HepG2 (cell line): ENCODE results near the gene TASP1. TPM values are rescaled to one million over a fixed set of nuclear protein-coding genes. Genes with fewer than 3 reads are reported as not detected.

Experiments used
- ATAC-seq: fragments of 200-7000 bp; cut with Tn5 transposase; 3 replicates; pipeline ENCODE4 v1.9.1; 2020; ENCODE audit warnings: mild to moderate bottlenecking, moderate library complexity
- BruUV-seq: library from RNA; stranded (reverse); fragments of 400-500 nt; replicated peaks from 2 replicates; lab custom pipeline; 2021; lab: Mats Ljungman, UMichigan
- CTCF ChIA-PET: fragments of 300-600 bp; formaldehyde crosslinking; extraction: SDS; loops from one replicate; lab custom pipeline; 2021; ENCODE audit warnings: low total read pairs, inconsistent platforms, low intra/inter-chr PET ratio; lab: Yijun Ruan, JAX
- POLR2A ChIA-PET: fragments of 350-600 bp; sonication (Branson Sonifier 250); formaldehyde crosslinking; loops from one replicate; lab custom pipeline; 2020; ENCODE audit warnings: antibody characterized with exemption, inconsistent platforms; lab: Yijun Ruan, JAX
- DNase-seq: peaks from one replicate; pipeline ENCODE4 v3.0.0-alpha.2; 2015; ENCODE audit warnings: low spot score
- FAIRE-seq: peaks from 3 replicates; lab custom pipeline; 2011; peaks lifted over from hg19 to GRCh38; lab: Jason Lieb, UNC
- H2AFZ ChIP-seq: one replicate; pipeline ENCODE4 v1.6.1; 2011; ENCODE audit warnings: low read length, inconsistent platforms
- H3K27ac ChIP-seq: fragments of 300-600 bp; 3 replicates; pipeline ENCODE4 v1.8.0; 2011; ENCODE audit warnings: mixed run types, mild to moderate bottlenecking, mixed read lengths, low read length, inconsistent platforms; ENCODE audit not compliant: insufficient read depth; ENCODE audit errors: extremely low read length
- H3K27me3 ChIP-seq, 2 experiments: fragments of 200-600 bp in 1 of 2; 2 replicates in 1 of 2; 3 replicates in 1 of 2; pipeline versions ENCODE4 v1.6.0 to v1.8.0; 2011; ENCODE audit warnings: low read length in 2 of 2, mild to moderate bottlenecking in 2 of 2, moderate library complexity in 2 of 2, inconsistent platforms in 1 of 2; ENCODE audit not compliant: insufficient read depth in 2 of 2, control insufficient read depth in 1 of 2
- H3K36me3 ChIP-seq, 2 experiments: fragments of 200-600 bp in 1 of 2; replicated peaks in 1 of 2; 2 replicates in 1 of 2; 3 replicates in 1 of 2; pipeline versions ENCODE4 v1.5.1 to v1.8.0; 2011; ENCODE audit warnings: low read length in 2 of 2, inconsistent platforms in 1 of 2; ENCODE audit not compliant: insufficient read depth in 2 of 2, control insufficient read depth in 1 of 2
- H3K4me1 ChIP-seq: 2 replicates; pipeline ENCODE4 v1.5.1; 2012; ENCODE audit warnings: low read length, inconsistent platforms; ENCODE audit not compliant: insufficient read depth
- H3K4me2 ChIP-seq: 2 replicates; pipeline ENCODE4 v1.6.0; 2011; ENCODE audit warnings: low read depth, low read length, inconsistent platforms
- H3K4me3 ChIP-seq, 3 experiments: fragments of 200-600 bp in 1 of 3; sonication (generic), shearing (Covaris generic) in 1 of 3; replicated peaks in 1 of 3; 2 replicates each; pipeline ENCODE4 v1.5.1; 2011 to 2016; ENCODE audit warnings: low read length in 3 of 3, inconsistent platforms in 2 of 3, low read depth in 2 of 3, mild to moderate bottlenecking in 2 of 3, control low read depth in 1 of 3, mixed read lengths in 1 of 3; ENCODE audit not compliant: insufficient read depth in 1 of 3
- H3K79me2 ChIP-seq: one replicate; pipeline ENCODE4 v1.6.1; 2011; ENCODE audit warnings: low read length, inconsistent platforms; ENCODE audit not compliant: insufficient read depth
- H3K9ac ChIP-seq: 2 replicates; pipeline ENCODE4 v1.6.0; 2011; ENCODE audit warnings: mild to moderate bottlenecking, low read depth, low read length, inconsistent platforms; ENCODE audit not compliant: insufficient read depth
- H3K9me3 ChIP-seq: 2 replicates; pipeline ENCODE4 v1.5.1; 2012; ENCODE audit warnings: mild to moderate bottlenecking, low read length
- H4K20me1 ChIP-seq: 2 replicates; pipeline ENCODE4 v1.6.0; 2011; ENCODE audit warnings: inconsistent platforms, mild to moderate bottlenecking, low read length, moderate library complexity; ENCODE audit not compliant: insufficient read depth
- CEBPB ChIP-seq: IDR thresholded peaks from 2 replicates; pipeline ENCODE4 v1.6.1; 2011; ENCODE audit warnings: low read depth, low read length, improper control_type of control experiment, borderline replicate concordance
- CREB1 ChIP-seq, 2 experiments: fragments of 450-650 bp in 1 of 2; IDR thresholded peaks; 2 replicates each; pipeline ENCODE4 v1.6.1; 2016 to 2017; ENCODE audit warnings: control low read depth in 1 of 2, mild to moderate bottlenecking in 1 of 2, missing compliant biosample characterization in 1 of 2, missing genetic modification characterization in 1 of 2
- FOSL2 ChIP-seq: sonication (generic); formaldehyde crosslinking; IDR thresholded peaks from 2 replicates; pipeline ENCODE4 v1.4.0; 2020; ENCODE audit warnings: missing genetic modification reagents
- GATAD2A ChIP-seq: IDR thresholded peaks from 2 replicates; pipeline ENCODE4 v1.6.1; 2016
- LCORL ChIP-seq, 2 experiments: fragments of 450-650 bp in 1 of 2; sonication (generic) in 1 of 2; formaldehyde crosslinking in 1 of 2; IDR thresholded peaks; 2 replicates each; pipeline versions ENCODE4 v1.5.0 to v1.6.1; 2017 to 2020; ENCODE audit warnings: antibody characterized with exemption in 1 of 2, missing genetic modification reagents in 1 of 2
- PAF1 ChIP-seq: IDR thresholded peaks from 2 replicates; pipeline ENCODE4 v1.6.1; 2016; ENCODE audit warnings: missing genetic modification reagents, missing compliant biosample characterization
- PREB ChIP-seq: sonication (generic); formaldehyde crosslinking; IDR thresholded peaks from 2 replicates; pipeline ENCODE4 v1.4.0; 2020; ENCODE audit warnings: missing genetic modification reagents
- TCF7L2 ChIP-seq: IDR thresholded peaks from 2 replicates; pipeline ENCODE4 v1.6.1; 2011; ENCODE audit warnings: mild to moderate bottlenecking, low read depth, low read length, moderate library complexity
- ZNF747 ChIP-seq: sonication (generic); formaldehyde crosslinking; IDR thresholded peaks from 2 replicates; pipeline ENCODE4 v1.8.1; 2023; ENCODE audit warnings: missing genetic modification reagents, mild to moderate bottlenecking, borderline replicate concordance
- WGBS: methylation state at CpG from one replicate; pipeline ENCODE4 v1.1.6; 2017; ENCODE audit warnings: low lambda C conversion rate; 5-methylcytosine and 5-hydroxymethylcytosine counted together
- in situ Hi-C: cut with HindIII; loops from 2 replicates; pipeline ENCODE4 v1.10.0; 2017; ENCODE audit warnings: low pct_unique_long_range_greater_than_20kb; ENCODE audit not compliant: extremely low pct_ligation_motif_present
- intact Hi-C: fragments of 100-400 bp; cut with micrococcal nuclease; formaldehyde crosslinking; loops from one replicate; pipeline ENCODE4 v1.10.0; 2022; ENCODE audit not compliant: unreplicated experiment
- polyA plus RNA-seq, 8 experiments: library from polyadenylated mRNA; depleted of rRNA in 3 of 8; stranded (reverse) in 7 of 8; unstranded in 1 of 8; fragments of >200 nt; fragmentation: Illumina TruSeq in 4 of 8; extraction: Trizol in 4 of 8; gene quantifications; 2 replicates each; pipeline versions ENCODE4 v1.2.1 to v1.2.3, GENCODE V29; 2011 to 2016; ENCODE audit warnings: low read depth in 4 of 8, missing spikeins in 1 of 8, mixed read lengths in 1 of 8; ENCODE audit not compliant: insufficient read depth in 1 of 8
- total RNA-seq, 5 experiments: library from RNA; depleted of rRNA; stranded (reverse); fragments of >200 nt; fragmentation: Illumina TruSeq; extraction: Trizol; gene quantifications; 2 replicates each; pipeline ENCODE4 v1.2.3, GENCODE V29; 2016; ENCODE audit warnings: low read depth in 1 of 5
- TF ChIP-seq, protein P1 (sequence below): IDR thresholded peaks from 2 replicates; pipeline ENCODE4 v1.6.1; 2016; ENCODE audit warnings: mild to moderate bottlenecking
- TF ChIP-seq, protein P2 (sequence below): sonication (generic); formaldehyde crosslinking; IDR thresholded peaks from 2 replicates; pipeline ENCODE4 v1.4.0; 2020; ENCODE audit warnings: mild to moderate bottlenecking, low read depth, missing genetic modification reagents
- TF ChIP-seq, protein P3 (sequence below): sonication (generic); formaldehyde crosslinking; IDR thresholded peaks from 2 replicates; pipeline ENCODE4 v1.9.0; 2021; ENCODE audit warnings: missing genetic modification reagents, borderline replicate concordance

The TASP1 gene
- total and polyA plus RNA-seq, 2 of the 13 experiments (the other 11 are each of a cell fraction or from before 2014, with no cell fraction given) = 10.0 to 25.2 TPM

DNA sequence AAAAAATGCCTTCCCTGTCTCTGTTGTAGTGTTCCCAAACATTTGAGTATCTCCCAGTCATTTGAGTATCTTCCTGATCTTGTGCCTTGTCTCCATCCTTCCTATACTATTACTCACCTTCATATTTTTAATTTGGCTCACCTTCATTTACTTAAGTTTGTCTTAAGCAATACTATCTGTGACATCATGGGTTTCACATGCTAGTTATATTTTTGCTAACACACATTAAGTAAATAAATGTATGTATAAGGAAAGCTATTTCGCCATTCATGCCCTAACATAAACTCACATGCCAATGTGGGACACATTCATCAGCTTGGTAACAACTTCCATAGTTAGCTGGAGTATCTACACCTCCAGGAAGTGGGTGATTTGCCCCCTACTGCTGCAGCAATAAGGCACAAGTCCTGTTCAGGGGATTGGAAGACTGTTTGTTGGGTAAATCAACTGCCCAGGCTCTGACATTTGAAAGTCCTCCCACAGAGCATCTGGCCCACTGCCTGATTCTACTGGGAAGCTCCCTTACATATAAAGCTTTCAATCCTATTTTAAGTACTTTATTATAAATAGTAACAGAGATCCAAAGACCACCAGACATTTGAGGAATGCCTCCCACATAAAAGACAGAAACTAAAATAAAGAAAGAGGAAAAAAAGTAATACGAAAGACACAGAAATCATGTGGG lies 285.3 kb downstream of the TASP1 start:
- no peak overlapping the region for H3K9ac ChIP-seq
- no peaks in the 10 kb centered on the region for H3K36me3 ChIP-seq
- BruUV-seq = no TSS peak
- no peak for TF ChIP-seq TCF7L2
- TF ChIP-seq PAF1 (CRISPR knock-in tag) = no peak
- no peak for TF ChIP-seq GATAD2A (CRISPR knock-in tag)
- TF ChIP-seq CEBPB = 0 out of 2 replicates have a peak, but pooled peaks have one; percentile 3
- TF ChIP-seq CREB1 (IDR thresholded peaks at IDR 0.05) = peak; percentile 39; the same call in 1 of the 2 replicates
- no peak for TF ChIP-seq CREB1 (CRISPR knock-in tag; IDR thresholded peaks at IDR 0.05)
- TF ChIP-seq PREB (CRISPR knock-in tag) = no peak
- ATAC-seq (no peak), DNase-seq (no peak), FAIRE-seq (no peak)
- peaks cover 24% of the 10 kb centered on the region for H3K4me1 ChIP-seq
- H3K9me3 ChIP-seq = no peaks in the 10 kb centered on the region
- no peaks in the 10 kb centered on the region for H4K20me1 ChIP-seq
- no peaks in the 10 kb centered on the region for H3K27me3 ChIP-seq
- H3K4me3 ChIP-seq = no peak overlapping the region
- in situ Hi-C loops (no loop called here), intact Hi-C loops (no loop called here)
- ChIA-PET POLR2A (interaction anchor here (1.2 kb wide), 1 partner anchor 14 kb away, joined by 4 read pairs; no protein-coding TSS in a partner anchor), CTCF (no interaction called here)
- H3K4me2 ChIP-seq = no peak overlapping the region
- no peaks in the 10 kb centered on the region for H3K79me2 ChIP-seq
- 93% methylated on average over 2 of the region's 2 CpGs for WGBS
- no peak overlapping the region for H2AFZ ChIP-seq
- H3K27ac ChIP-seq = no peak overlapping the region

- no peak overlapping the region for H3K27ac ChIP-seq
- intact Hi-C loops (no loop called here), in situ Hi-C loops (no loop called here)
- H3K79me2 ChIP-seq = no peaks in the 10 kb centered on the region
- no peak overlapping the region for H3K4me3 ChIP-seq
- no TSS peak for BruUV-seq
- H3K9me3 ChIP-seq = no peaks in the 10 kb centered on the region
- no peaks in the 10 kb centered on the region for H3K36me3 ChIP-seq
- peaks cover 19% of the 10 kb centered on the region for H3K4me1 ChIP-seq
- DNase-seq (no peak), ATAC-seq (no peak), FAIRE-seq (no peak)
- TF ChIP-seq FOSL2 (CRISPR knock-in tag) = no peak
- TF ChIP-seq, protein P1, sequence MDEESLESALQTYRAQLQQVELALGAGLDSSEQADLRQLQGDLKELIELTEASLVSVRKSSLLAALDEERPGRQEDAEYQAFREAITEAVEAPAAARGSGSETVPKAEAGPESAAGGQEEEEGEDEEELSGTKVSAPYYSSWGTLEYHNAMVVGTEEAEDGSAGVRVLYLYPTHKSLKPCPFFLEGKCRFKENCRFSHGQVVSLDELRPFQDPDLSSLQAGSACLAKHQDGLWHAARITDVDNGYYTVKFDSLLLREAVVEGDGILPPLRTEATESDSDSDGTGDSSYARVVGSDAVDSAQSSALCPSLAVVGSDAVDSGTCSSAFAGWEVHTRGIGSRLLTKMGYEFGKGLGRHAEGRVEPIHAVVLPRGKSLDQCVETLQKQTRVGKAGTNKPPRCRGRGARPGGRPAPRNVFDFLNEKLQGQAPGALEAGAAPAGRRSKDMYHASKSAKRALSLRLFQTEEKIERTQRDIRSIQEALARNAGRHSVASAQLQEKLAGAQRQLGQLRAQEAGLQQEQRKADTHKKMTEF (CRISPR knock-in tag) = no peak
- TF ChIP-seq, protein P2, sequence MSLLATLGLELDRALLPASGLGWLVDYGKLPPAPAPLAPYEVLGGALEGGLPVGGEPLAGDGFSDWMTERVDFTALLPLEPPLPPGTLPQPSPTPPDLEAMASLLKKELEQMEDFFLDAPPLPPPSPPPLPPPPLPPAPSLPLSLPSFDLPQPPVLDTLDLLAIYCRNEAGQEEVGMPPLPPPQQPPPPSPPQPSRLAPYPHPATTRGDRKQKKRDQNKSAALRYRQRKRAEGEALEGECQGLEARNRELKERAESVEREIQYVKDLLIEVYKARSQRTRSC (CRISPR knock-in tag) = no peak
- no peak for TF ChIP-seq ZNF747 (CRISPR knock-in tag)
- TF ChIP-seq, protein P3, sequence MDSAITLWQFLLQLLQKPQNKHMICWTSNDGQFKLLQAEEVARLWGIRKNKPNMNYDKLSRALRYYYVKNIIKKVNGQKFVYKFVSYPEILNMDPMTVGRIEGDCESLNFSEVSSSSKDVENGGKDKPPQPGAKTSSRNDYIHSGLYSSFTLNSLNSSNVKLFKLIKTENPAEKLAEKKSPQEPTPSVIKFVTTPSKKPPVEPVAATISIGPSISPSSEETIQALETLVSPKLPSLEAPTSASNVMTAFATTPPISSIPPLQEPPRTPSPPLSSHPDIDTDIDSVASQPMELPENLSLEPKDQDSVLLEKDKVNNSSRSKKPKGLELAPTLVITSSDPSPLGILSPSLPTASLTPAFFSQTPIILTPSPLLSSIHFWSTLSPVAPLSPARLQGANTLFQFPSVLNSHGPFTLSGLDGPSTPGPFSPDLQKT = no peak
- no peak for TF ChIP-seq LCORL (IDR thresholded peaks at IDR 0.05)
- no peak for TF ChIP-seq LCORL (CRISPR knock-in tag; IDR thresholded peaks at IDR 0.05)
- no peak overlapping the region for H3K4me2 ChIP-seq
- POLR2A ChIA-PET = no interaction called here
- H4K20me1 ChIP-seq = no peaks in the 10 kb centered on the region
- CTCF ChIA-PET = no interaction called here
- H3K27me3 ChIP-seq = no peaks in the 10 kb centered on the region
- H2AFZ ChIP-seq = no peak overlapping the region
- 93% methylated on average over 4 of the region's 4 CpGs for WGBS
- H3K9ac ChIP-seq = no peak overlapping the region
Measured at GRCh38 chr20:13349235-13349604, 289.5 kb downstream of the TASP1 start.
